SK-N-SH treated with all-trans-retinoic acid at 6 μM for 48 hours (cell line): ENCODE measurements around the gene QSER1.

Source experiments
- ATAC-seq: fragments of 200-7000 bp; cut with Tn5 transposase; 3 replicates; pipeline ENCODE4 v1.9.1; 2020; ENCODE audit warnings: mild to moderate bottlenecking, moderate library complexity
- ARNTL ChIP-seq: fragments of 450-650 bp; formaldehyde crosslinking; IDR thresholded peaks from 2 replicates; pipeline ENCODE4 v1.5.0; 2020; ENCODE audit warnings: low read depth, mild to moderate bottlenecking, moderate library complexity, borderline replicate concordance
- BACH2 ChIP-seq: fragments of 250-450 bp; sonication (Bioruptor Pico); IDR thresholded peaks from 2 replicates; pipeline ENCODE4 v1.9.0; 2021; ENCODE audit warnings: mild to moderate bottlenecking, borderline replicate concordance
- CSDC2 ChIP-seq: fragments of 250-450 bp; sonication (Bioruptor Pico); IDR thresholded peaks from 2 replicates; pipeline ENCODE4 v1.5.0; 2020; ENCODE audit warnings: mild to moderate bottlenecking, moderate library complexity
- ESRRG ChIP-seq: fragments of 250-450 bp; sonication (Bioruptor Pico); IDR thresholded peaks from 2 replicates; pipeline ENCODE4 v1.6.1; 2021; ENCODE audit warnings: mild to moderate bottlenecking
- ISL1 ChIP-seq: fragments of 250-450 bp; sonication (Bioruptor Pico); IDR thresholded peaks from 2 replicates; pipeline ENCODE4 v2.1.2; 2022; ENCODE audit warnings: mild to moderate bottlenecking, moderate library complexity
- OSR1 ChIP-seq: fragments of 250-450 bp; sonication (Bioruptor Pico); IDR thresholded peaks from 2 replicates; pipeline ENCODE4 v1.8.0; 2022; ENCODE audit warnings: moderate library complexity, mild to moderate bottlenecking, inconsistent platforms
- PPARA ChIP-seq: fragments of 250-450 bp; sonication (Bioruptor Pico); IDR thresholded peaks from 2 replicates; pipeline ENCODE4 v1.5.0; 2020; ENCODE audit warnings: mild to moderate bottlenecking, borderline replicate concordance
- RARB ChIP-seq: fragments of 250-450 bp; sonication (Bioruptor Pico); IDR thresholded peaks from 2 replicates; pipeline ENCODE4 v1.8.0; 2021; ENCODE audit warnings: mild to moderate bottlenecking, moderate library complexity
- SNAI2 ChIP-seq: fragments of 250-450 bp; sonication (Bioruptor Pico); IDR thresholded peaks from 2 replicates; pipeline ENCODE4 v1.5.0; 2020; ENCODE audit warnings: mild to moderate bottlenecking, moderate library complexity
- TCF4 ChIP-seq: fragments of 250-450 bp; sonication (Bioruptor Pico); IDR thresholded peaks from 2 replicates; pipeline ENCODE4 v1.8.0; 2021; ENCODE audit warnings: mild to moderate bottlenecking, moderate library complexity, borderline replicate concordance
- TOX ChIP-seq: fragments of 250-450 bp; sonication (Bioruptor Pico); IDR thresholded peaks from 2 replicates; pipeline ENCODE4 v1.8.0; 2021; ENCODE audit warnings: mild to moderate bottlenecking, moderate library complexity, borderline replicate concordance
- ZC3H10 ChIP-seq: fragments of 250-450 bp; sonication (Bioruptor Pico); IDR thresholded peaks from 2 replicates; pipeline ENCODE4 v1.5.1; 2021; ENCODE audit warnings: mild to moderate bottlenecking, moderate library complexity
- ZFP3 ChIP-seq: fragments of 250-450 bp; sonication (Bioruptor Pico); IDR thresholded peaks from 2 replicates; pipeline ENCODE4 v1.5.0; 2020; ENCODE audit warnings: mild to moderate bottlenecking, moderate library complexity
- ZFP30 ChIP-seq: fragments of 450-650 bp; formaldehyde crosslinking; IDR thresholded peaks from 2 replicates; pipeline ENCODE4 v1.5.0; 2022; ENCODE audit warnings: mild to moderate bottlenecking, moderate library complexity
- ZNF565 ChIP-seq: fragments of 450-650 bp; formaldehyde crosslinking; conservative IDR thresholded peaks from 2 replicates; pipeline ENCODE4 v1.5.0; 2020; ENCODE audit warnings: low read depth, mild to moderate bottlenecking, moderate library complexity
- ZNF8 ChIP-seq: fragments of 450-650 bp; formaldehyde crosslinking; IDR thresholded peaks from 2 replicates; pipeline ENCODE4 v1.5.0; 2020; ENCODE audit warnings: mild to moderate bottlenecking, moderate library complexity
- TF ChIP-seq, protein P1 (sequence below): fragments of 250-450 bp; sonication (Bioruptor Pico); IDR thresholded peaks from 2 replicates; pipeline ENCODE4 v1.8.0; 2021; ENCODE audit warnings: low read depth, mild to moderate bottlenecking, moderate library complexity, borderline replicate concordance
- TF ChIP-seq, protein P2 (sequence below): fragments of 250-450 bp; sonication (Bioruptor Pico); IDR thresholded peaks from 2 replicates; pipeline ENCODE4 v1.5.1; 2021; ENCODE audit warnings: mild to moderate bottlenecking, moderate library complexity
- TF ChIP-seq, protein P3 (sequence below): fragments of 250-450 bp; sonication (Bioruptor Pico); IDR thresholded peaks from 2 replicates; pipeline ENCODE4 v1.5.0; 2020; ENCODE audit warnings: mild to moderate bottlenecking, moderate library complexity
- TF ChIP-seq, protein P4 (sequence below): fragments of 250-450 bp; sonication (Bioruptor Pico); IDR thresholded peaks from 2 replicates; pipeline ENCODE4 v1.5.1; 2020; ENCODE audit warnings: low read depth, mild to moderate bottlenecking, moderate library complexity
- TF ChIP-seq, protein P5 (sequence below): fragments of 250-450 bp; sonication (Bioruptor Pico); IDR thresholded peaks from 2 replicates; pipeline ENCODE4 v1.8.0; 2020; ENCODE audit warnings: mild to moderate bottlenecking, moderate library complexity, borderline replicate concordance

QSER1 gene

DNA sequence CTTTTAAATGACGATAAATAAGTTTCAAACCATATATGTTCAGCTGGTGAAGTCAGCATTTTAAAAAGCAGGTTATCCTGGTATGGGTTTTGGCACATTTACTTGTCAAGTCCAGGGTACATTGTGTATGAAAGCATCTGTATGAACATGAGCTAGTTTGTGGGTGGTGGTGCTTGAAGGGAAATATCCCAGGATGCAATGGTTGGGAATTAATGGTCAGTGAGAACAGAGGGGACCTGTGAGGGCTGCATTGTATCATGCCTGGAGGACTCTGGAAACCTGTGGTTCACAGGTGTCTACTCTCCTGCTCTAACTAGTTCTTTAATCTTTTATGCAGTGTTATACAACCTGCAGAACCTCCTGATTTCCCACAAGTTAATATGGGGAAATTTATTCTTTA is 128.9 kb downstream of the QSER1 start:
- TF ChIP-seq ESRRG (CRISPR knock-in tag) (no peak), CSDC2 (CRISPR knock-in tag) (no peak), RARB (no peak), OSR1 (CRISPR knock-in tag) (no peak), SNAI2 (CRISPR knock-in tag) (no peak)
- peak; percentile 14 for ATAC-seq

DNA sequence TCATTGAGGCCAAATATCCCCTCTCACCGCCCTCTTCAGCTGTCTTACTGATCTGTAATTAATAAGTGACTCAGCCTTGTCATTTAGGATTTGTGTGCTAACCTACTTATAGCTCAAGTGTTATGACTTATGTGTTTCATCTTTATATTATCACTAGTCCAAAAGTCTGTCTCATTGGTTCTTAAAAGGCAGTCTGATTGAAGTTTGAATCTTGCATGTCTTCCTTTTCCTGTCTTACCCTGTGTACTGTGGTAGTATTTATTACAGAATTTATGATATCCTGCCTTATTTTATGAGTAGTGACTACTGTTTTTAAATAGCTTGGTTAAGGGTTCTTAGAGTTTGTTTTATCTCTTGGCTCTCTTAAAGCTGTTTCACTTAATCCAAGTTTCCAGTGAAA is 129.3 kb downstream of the QSER1 start:
- ATAC-seq: peak; percentile 44
- TF ChIP-seq ZFP30: no peak
- TF ChIP-seq ISL1 (CRISPR knock-in tag): no peak
- TF ChIP-seq TOX: no peak
- TF ChIP-seq, protein P1, sequence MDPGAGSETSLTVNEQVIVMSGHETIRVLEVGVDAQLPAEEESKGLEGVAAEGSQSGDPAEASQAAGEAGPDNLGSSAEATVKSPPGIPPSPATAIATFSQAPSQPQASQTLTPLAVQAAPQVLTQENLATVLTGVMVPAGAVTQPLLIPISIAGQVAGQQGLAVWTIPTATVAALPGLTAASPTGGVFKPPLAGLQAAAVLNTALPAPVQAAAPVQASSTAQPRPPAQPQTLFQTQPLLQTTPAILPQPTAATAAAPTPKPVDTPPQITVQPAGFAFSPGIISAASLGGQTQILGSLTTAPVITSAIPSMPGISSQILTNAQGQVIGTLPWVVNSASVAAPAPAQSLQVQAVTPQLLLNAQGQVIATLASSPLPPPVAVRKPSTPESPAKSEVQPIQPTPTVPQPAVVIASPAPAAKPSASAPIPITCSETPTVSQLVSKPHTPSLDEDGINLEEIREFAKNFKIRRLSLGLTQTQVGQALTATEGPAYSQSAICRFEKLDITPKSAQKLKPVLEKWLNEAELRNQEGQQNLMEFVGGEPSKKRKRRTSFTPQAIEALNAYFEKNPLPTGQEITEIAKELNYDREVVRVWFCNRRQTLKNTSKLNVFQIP (CRISPR knock-in tag): no peak
- TF ChIP-seq, protein P2, sequence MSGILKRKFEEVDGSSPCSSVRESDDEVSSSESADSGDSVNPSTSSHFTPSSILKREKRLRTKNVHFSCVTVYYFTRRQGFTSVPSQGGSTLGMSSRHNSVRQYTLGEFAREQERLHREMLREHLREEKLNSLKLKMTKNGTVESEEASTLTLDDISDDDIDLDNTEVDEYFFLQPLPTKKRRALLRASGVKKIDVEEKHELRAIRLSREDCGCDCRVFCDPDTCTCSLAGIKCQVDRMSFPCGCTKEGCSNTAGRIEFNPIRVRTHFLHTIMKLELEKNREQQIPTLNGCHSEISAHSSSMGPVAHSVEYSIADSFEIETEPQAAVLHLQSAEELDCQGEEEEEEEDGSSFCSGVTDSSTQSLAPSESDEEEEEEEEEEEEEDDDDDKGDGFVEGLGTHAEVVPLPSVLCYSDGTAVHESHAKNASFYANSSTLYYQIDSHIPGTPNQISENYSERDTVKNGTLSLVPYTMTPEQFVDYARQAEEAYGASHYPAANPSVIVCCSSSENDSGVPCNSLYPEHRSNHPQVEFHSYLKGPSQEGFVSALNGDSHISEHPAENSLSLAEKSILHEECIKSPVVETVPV: no peak
- TF ChIP-seq ZNF8 (CRISPR knock-in tag): no peak
- TF ChIP-seq BACH2 (CRISPR knock-in tag): no peak
- TF ChIP-seq, protein P3, sequence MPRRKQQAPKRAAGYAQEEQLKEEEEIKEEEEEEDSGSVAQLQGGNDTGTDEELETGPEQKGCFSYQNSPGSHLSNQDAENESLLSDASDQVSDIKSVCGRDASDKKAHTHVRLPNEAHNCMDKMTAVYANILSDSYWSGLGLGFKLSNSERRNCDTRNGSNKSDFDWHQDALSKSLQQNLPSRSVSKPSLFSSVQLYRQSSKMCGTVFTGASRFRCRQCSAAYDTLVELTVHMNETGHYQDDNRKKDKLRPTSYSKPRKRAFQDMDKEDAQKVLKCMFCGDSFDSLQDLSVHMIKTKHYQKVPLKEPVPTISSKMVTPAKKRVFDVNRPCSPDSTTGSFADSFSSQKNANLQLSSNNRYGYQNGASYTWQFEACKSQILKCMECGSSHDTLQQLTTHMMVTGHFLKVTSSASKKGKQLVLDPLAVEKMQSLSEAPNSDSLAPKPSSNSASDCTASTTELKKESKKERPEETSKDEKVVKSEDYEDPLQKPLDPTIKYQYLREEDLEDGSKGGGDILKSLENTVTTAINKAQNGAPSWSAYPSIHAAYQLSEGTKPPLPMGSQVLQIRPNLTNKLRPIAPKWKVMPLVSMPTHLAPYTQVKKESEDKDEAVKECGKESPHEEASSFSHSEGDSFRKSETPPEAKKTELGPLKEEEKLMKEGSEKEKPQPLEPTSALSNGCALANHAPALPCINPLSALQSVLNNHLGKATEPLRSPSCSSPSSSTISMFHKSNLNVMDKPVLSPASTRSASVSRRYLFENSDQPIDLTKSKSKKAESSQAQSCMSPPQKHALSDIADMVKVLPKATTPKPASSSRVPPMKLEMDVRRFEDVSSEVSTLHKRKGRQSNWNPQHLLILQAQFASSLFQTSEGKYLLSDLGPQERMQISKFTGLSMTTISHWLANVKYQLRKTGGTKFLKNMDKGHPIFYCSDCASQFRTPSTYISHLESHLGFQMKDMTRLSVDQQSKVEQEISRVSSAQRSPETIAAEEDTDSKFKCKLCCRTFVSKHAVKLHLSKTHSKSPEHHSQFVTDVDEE (CRISPR knock-in tag): no peak
- TF ChIP-seq, protein P4, sequence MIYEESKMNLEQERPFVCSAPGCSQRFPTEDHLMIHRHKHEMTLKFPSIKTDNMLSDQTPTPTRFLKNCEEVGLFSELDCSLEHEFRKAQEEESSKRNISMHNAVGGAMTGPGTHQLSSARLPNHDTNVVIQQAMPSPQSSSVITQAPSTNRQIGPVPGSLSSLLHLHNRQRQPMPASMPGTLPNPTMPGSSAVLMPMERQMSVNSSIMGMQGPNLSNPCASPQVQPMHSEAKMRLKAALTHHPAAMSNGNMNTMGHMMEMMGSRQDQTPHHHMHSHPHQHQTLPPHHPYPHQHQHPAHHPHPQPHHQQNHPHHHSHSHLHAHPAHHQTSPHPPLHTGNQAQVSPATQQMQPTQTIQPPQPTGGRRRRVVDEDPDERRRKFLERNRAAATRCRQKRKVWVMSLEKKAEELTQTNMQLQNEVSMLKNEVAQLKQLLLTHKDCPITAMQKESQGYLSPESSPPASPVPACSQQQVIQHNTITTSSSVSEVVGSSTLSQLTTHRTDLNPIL: no peak
- TF ChIP-seq, protein P5, sequence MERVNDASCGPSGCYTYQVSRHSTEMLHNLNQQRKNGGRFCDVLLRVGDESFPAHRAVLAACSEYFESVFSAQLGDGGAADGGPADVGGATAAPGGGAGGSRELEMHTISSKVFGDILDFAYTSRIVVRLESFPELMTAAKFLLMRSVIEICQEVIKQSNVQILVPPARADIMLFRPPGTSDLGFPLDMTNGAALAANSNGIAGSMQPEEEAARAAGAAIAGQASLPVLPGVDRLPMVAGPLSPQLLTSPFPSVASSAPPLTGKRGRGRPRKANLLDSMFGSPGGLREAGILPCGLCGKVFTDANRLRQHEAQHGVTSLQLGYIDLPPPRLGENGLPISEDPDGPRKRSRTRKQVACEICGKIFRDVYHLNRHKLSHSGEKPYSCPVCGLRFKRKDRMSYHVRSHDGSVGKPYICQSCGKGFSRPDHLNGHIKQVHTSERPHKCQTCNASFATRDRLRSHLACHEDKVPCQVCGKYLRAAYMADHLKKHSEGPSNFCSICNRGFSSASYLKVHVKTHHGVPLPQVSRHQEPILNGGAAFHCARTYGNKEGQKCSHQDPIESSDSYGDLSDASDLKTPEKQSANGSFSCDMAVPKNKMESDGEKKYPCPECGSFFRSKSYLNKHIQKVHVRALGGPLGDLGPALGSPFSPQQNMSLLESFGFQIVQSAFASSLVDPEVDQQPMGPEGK (CRISPR knock-in tag): no peak

DNA sequence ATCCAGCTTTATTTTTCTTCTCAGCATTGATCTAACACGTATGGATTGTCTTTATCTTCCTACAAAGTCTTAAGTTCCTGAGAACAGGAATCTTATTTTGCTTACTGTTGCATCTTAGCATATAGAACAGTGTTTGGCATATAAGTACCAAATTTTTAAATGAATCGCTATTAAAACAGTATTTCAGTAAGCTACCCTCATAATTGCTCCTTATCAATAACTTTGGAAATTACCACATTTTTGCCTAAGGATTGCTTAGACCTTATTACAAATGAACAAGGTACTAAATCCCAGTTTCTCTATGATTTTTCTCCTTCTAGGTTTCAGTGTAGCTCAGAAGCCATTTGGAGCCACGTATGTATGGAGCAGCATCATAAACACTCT is 132.7 kb downstream of the QSER1 start:
- no peak for ATAC-seq
- TF ChIP-seq, protein P1 (CRISPR knock-in tag): no peak
- TF ChIP-seq ARNTL (CRISPR knock-in tag) (no peak), TOX (no peak), TCF4 (CRISPR knock-in tag) (no peak), SNAI2 (CRISPR knock-in tag) (no peak), CSDC2 (CRISPR knock-in tag) (no peak), ZFP3 (CRISPR knock-in tag) (no peak), ZNF8 (CRISPR knock-in tag) (no peak), PPARA (CRISPR knock-in tag) (no peak), OSR1 (CRISPR knock-in tag) (no peak), ZNF565 (no peak), ZC3H10 (no peak)
- TF ChIP-seq, protein P5 (CRISPR knock-in tag): no peak
